H7 (cell line): ENCODE data around the gene OCRL. TPM values are rescaled to one million over a fixed set of nuclear protein-coding genes. Genes with fewer than 3 reads are reported as not detected.

Experiments used
- DNase-seq: peaks from one replicate; pipeline ENCODE4 v3.0.0; 2012
- H3K27me3 ChIP-seq: 2 replicates; pipeline ENCODE4 v1.6.0; 2011; ENCODE audit warnings: mild to moderate bottlenecking, low read length; ENCODE audit not compliant: control insufficient read depth, insufficient read depth
- H3K36me3 ChIP-seq: replicated peaks from 2 replicates; pipeline ENCODE4 v1.5.1; 2011; ENCODE audit warnings: low read length; ENCODE audit not compliant: control insufficient read depth, insufficient read depth
- H3K4me3 ChIP-seq: 2 replicates; pipeline ENCODE4 v1.5.1; 2011; ENCODE audit warnings: low read depth, mild to moderate bottlenecking, control low read depth, low read length, moderate library complexity; ENCODE audit not compliant: insufficient read depth
- total RNA-seq: library from RNA; depleted of rRNA; stranded (reverse); fragments of >200 nt; shearing (Covaris generic); gene quantifications from 2 replicates; pipeline ENCODE4 v1.2.3, GENCODE V29; 2014

The OCRL gene
- total RNA-seq, 1 experiment from 2014 or later, result 22.4 TPM

GRCh38 chrX:129617420-129617819 is 77.4 kb downstream of the OCRL start:
- no peaks in the 10 kb centered on the region for H3K27me3 ChIP-seq
- no peak for DNase-seq
- no peak overlapping the region for H3K4me3 ChIP-seq
- no peaks in the 10 kb centered on the region for H3K36me3 ChIP-seq

GRCh38 chrX:129618997-129619396 is 78.9 kb downstream of the OCRL start:
- H3K36me3 ChIP-seq, result no peaks in the 10 kb centered on the region
- H3K4me3 ChIP-seq, result no peak overlapping the region
- no peak for DNase-seq
- H3K27me3 ChIP-seq, result no peaks in the 10 kb centered on the region

GRCh38 chrX:129622757-129623301 is 82.8 kb downstream of the OCRL start:
- Histone ChIP-seq H3K27me3 (no peaks in the 10 kb centered on the region), H3K4me3 (no peak overlapping the region), H3K36me3 (no peaks in the 10 kb centered on the region)
- DNase-seq, result peak; percentile 73

GRCh38 chrX:129626026-129626425 is 86.0 kb downstream of the OCRL start:
- H3K4me3 ChIP-seq, result no peak overlapping the region
- H3K36me3 ChIP-seq, result no peaks in the 10 kb centered on the region
- DNase-seq, result no peak
- H3K27me3 ChIP-seq, result no peaks in the 10 kb centered on the region

GRCh38 chrX:129629837-129630236 is 89.8 kb downstream of the OCRL start:
- DNase-seq, result no peak
- Histone ChIP-seq H3K4me3 (no peak overlapping the region), H3K36me3 (no peaks in the 10 kb centered on the region), H3K27me3 (no peaks in the 10 kb centered on the region)

- no peaks in the 10 kb centered on the region for H3K36me3 ChIP-seq
- no peaks in the 10 kb centered on the region for H3K27me3 ChIP-seq
- H3K4me3 ChIP-seq, result no peak overlapping the region
- DNase-seq, result no peak
These were observed 91.8 kb downstream of the OCRL start for GRCh38 chrX:129631849-129632248.

- no peak for DNase-seq
- no peaks in the 10 kb centered on the region for H3K36me3 ChIP-seq
- H3K4me3 ChIP-seq, result no peak overlapping the region
- H3K27me3 ChIP-seq, result no peaks in the 10 kb centered on the region
These were observed 92.4 kb downstream of the OCRL start for GRCh38 chrX:129632443-129632842.

GRCh38 chrX:129634541-129634940 is 94.5 kb downstream of the OCRL start:
- peak; percentile 67 for DNase-seq

GRCh38 chrX:129636175-129636681 is 96.2 kb downstream of the OCRL start:
- no peaks in the 10 kb centered on the region for H3K36me3 ChIP-seq
- no peak for DNase-seq
- H3K4me3 ChIP-seq, result no peak overlapping the region
- no peaks in the 10 kb centered on the region for H3K27me3 ChIP-seq

More at GRCh38 chrX:129634541-129634940, 94.5 kb downstream of the OCRL start:
- H3K36me3 ChIP-seq, result no peaks in the 10 kb centered on the region
- no peaks in the 10 kb centered on the region for H3K27me3 ChIP-seq
- H3K4me3 ChIP-seq, result no peak overlapping the region

GRCh38 chrX:129637217-129638109 is 97.4 kb downstream of the OCRL start:
- peak; percentile 84 for DNase-seq
- Histone ChIP-seq H3K36me3 (no peaks in the 10 kb centered on the region), H3K4me3 (no peak overlapping the region), H3K27me3 (no peaks in the 10 kb centered on the region)

GRCh38 chrX:129638917-129639316 is 98.9 kb downstream of the OCRL start:
- H3K36me3 ChIP-seq, result no peaks in the 10 kb centered on the region
- H3K4me3 ChIP-seq, result no peak overlapping the region
- peak; percentile 76 for DNase-seq
- no peaks in the 10 kb centered on the region for H3K27me3 ChIP-seq

GRCh38 chrX:129640737-129641136 is 100.7 kb downstream of the OCRL start:
- no peak for DNase-seq
- Histone ChIP-seq H3K36me3 (no peaks in the 10 kb centered on the region), H3K27me3 (no peaks in the 10 kb centered on the region; the same call in 1 of the 2 replicates), H3K4me3 (no peak overlapping the region)

- peaks cover 3% of the 10 kb centered on the region; the same call in 1 of the 2 replicates for H3K27me3 ChIP-seq
- H3K4me3 ChIP-seq, result no peak overlapping the region
- DNase-seq, result no peak
- no peaks in the 10 kb centered on the region for H3K36me3 ChIP-seq
These were observed 101.4 kb downstream of the OCRL start for GRCh38 chrX:129641469-129641868.

GRCh38 chrX:129641941-129642340 is 101.9 kb downstream of the OCRL start:
- no peaks in the 10 kb centered on the region for H3K36me3 ChIP-seq
- no peak overlapping the region for H3K4me3 ChIP-seq
- no peak for DNase-seq
- peaks cover 3% of the 10 kb centered on the region; the same call in 1 of the 2 replicates for H3K27me3 ChIP-seq
